Fibroblast of lung (primary cell): ENCODE measurements around the gene COX7A2.

Experiments used
- CTCF ChIP-seq, 2 donors: IDR thresholded peaks in 1 of 2; conservative IDR thresholded peaks in 1 of 2; 1 replicate in 1 of 2; 2 replicates in 1 of 2; pipeline ENCODE4 v1.5.1; 2011 to 2012; ENCODE audit warnings: low read length in 2 of 2, control low read depth in 1 of 2, inconsistent platforms in 1 of 2, low read depth in 1 of 2, mild to moderate bottlenecking in 1 of 2
- EZH2 ChIP-seq: IDR thresholded peaks from 2 replicates; pipeline ENCODE4 v1.5.1; 2012; ENCODE audit warnings: low read length, control low read depth, mild to moderate bottlenecking; ENCODE audit errors: missing control alignments

- TF ChIP-seq EZH2, result no peak
- peak; percentile 47 to 79 for TF ChIP-seq CTCF (conservative IDR thresholded peaks at IDR 0.05 in 1 of 2, IDR thresholded peaks at IDR 0.05 in 1 of 2; ENCODE audit: low read depth in 1 of 2, low read length in 2 of 2)
Measured at GRCh38 chr6:75266716-75267291, 23.2 kb upstream of the COX7A2 start.
